Measurements from ENCODE around the gene TAF4. TPM values are rescaled to one million over a fixed set of nuclear protein-coding genes. Genes with fewer than 3 reads are reported as not detected.

TAF4 gene
- polyA plus RNA-seq, 4 donors, result 4.6 to 18.3 (median 7.9) TPM

DNA sequence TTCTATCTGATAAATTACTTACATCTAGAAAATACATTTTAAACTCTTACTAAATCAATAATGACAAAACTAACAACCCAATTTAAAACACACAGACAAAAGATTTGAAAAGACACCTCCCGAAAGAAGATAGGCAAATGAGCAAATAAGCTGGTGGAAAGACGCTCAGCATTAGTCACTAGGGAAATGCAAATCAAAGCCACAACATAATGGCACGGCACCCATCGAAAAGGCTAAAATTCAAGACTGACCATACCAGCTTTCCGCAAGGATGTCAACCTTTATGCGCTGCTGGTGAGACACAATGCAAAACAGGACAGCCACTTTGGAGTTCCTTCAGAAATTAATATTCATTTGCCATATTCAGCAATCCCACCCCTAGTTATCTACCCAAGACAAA is 25.9 kb downstream of the TAF4 start:
- no peak for FAIRE-seq
- Histone ChIP-seq H3K36me3 (ENCODE audit: control insufficient read depth in 3 of 3, insufficient read depth in 2 of 3, low read depth in 1 of 3, low read length in 3 of 3) (peaks cover 0 to 13% (median 0%) of the 10 kb centered on the region in 3 donors), H3K27me3 (ENCODE audit: control insufficient read depth in 3 of 3, insufficient read depth in 3 of 3, low read length in 3 of 3) (no peaks in the 10 kb centered on the region), H3K27ac (ENCODE audit: low read depth in 1 of 3, low read length in 2 of 3) (no peak overlapping the region), H3K4me3 (ENCODE audit: low read depth in 1 of 3, low read length in 3 of 3) (no peak overlapping the region), H3K9me3 (ENCODE audit: control insufficient read depth in 2 of 2, insufficient read depth in 1 of 2, low read depth in 1 of 2, low read length in 1 of 2) (peaks cover 0 to 7% of the 10 kb centered on the region in 2 donors), H3K4me1 (ENCODE audit: control insufficient read depth in 3 of 3, insufficient read depth in 2 of 3, low read depth in 1 of 3, low read length in 2 of 3) (no peaks in the 10 kb centered on the region)
- no peak for DNase-seq
- WGBS, 3 donors, result 85 to 88% (median 87%) methylated on average over 6 of the region's 6 CpGs

GRCh38 chr20:62032609-62033368 is 32.9 kb downstream of the TAF4 start:
- 75 to 82% (median 80%) methylated on average over 13 of the region's 13 CpGs for WGBS, 3 donors
- FAIRE-seq (no peak), DNase-seq (no peak)
- Histone ChIP-seq H3K9me3 (ENCODE audit: control insufficient read depth in 2 of 2, insufficient read depth in 1 of 2, low read depth in 1 of 2, low read length in 1 of 2) (peaks cover 0 to 7% of the 10 kb centered on the region in 2 donors), H3K27me3 (ENCODE audit: control insufficient read depth in 3 of 3, insufficient read depth in 3 of 3, low read length in 3 of 3) (no peaks in the 10 kb centered on the region), H3K4me3 (ENCODE audit: low read depth in 1 of 3, low read length in 3 of 3) (no peak overlapping the region), H3K4me1 (ENCODE audit: control insufficient read depth in 3 of 3, insufficient read depth in 2 of 3, low read depth in 1 of 3, low read length in 2 of 3) (no peaks in the 10 kb centered on the region), H3K36me3 (ENCODE audit: control insufficient read depth in 3 of 3, insufficient read depth in 2 of 3, low read depth in 1 of 3, low read length in 3 of 3) (no peaks in the 10 kb centered on the region), H3K27ac (ENCODE audit: low read depth in 1 of 3, low read length in 2 of 3) (no peak overlapping the region)

GRCh38 chr20:62031462-62032092 is 34.1 kb downstream of the TAF4 start:
- no peaks in the 10 kb centered on the region for H3K36me3 ChIP-seq (ENCODE audit: control insufficient read depth in 3 of 3, insufficient read depth in 2 of 3, low read depth in 1 of 3, low read length in 3 of 3)
- H3K27me3 ChIP-seq (ENCODE audit: control insufficient read depth in 3 of 3, insufficient read depth in 3 of 3, low read length in 3 of 3), result no peaks in the 10 kb centered on the region
- DNase-seq, result no peak
- 91 to 95% (median 92%) methylated on average over 15 of the region's 15 CpGs for WGBS, 3 donors
- H3K4me3 ChIP-seq (ENCODE audit: low read depth in 1 of 3, low read length in 3 of 3), result no peak overlapping the region
- peaks cover 0 to 3% of the 10 kb centered on the region in 2 donors for H3K9me3 ChIP-seq (ENCODE audit: control insufficient read depth in 2 of 2, insufficient read depth in 1 of 2, low read depth in 1 of 2, low read length in 1 of 2)
- H3K27ac ChIP-seq (ENCODE audit: low read depth in 1 of 3, low read length in 2 of 3), result no peak overlapping the region
- no peak for FAIRE-seq
- H3K4me1 ChIP-seq (ENCODE audit: control insufficient read depth in 3 of 3, insufficient read depth in 2 of 3, low read depth in 1 of 3, low read length in 2 of 3), result no peaks in the 10 kb centered on the region

DNA sequence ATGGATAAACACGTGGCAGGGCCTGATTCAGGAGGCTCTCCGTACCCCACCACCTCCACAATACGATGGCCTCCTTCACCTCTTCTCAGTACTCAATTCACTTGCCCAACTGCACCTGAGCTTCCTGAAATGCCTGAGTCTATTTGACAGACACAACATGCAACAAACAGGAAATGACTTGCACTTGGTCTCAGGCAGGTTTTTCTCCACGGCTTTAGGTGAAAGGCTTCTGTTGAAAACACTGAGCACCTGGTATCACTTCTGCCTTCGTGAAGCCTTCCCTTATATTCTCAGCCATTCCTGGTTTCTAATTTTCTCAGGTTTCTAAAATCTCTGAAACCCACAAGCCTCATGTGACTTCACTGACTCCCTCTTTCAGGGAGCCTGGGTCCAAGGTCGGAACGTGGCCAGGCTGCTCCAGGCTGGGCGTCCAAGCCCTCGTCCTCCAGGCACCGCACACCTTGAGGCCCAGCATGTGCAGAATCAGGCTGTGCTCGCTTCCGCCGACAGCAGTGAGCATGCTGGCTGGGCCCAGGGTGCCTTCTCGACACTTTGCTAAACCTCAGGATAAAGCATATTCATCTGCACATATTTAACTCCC is 34.7 kb downstream of the TAF4 start:
- Histone ChIP-seq H3K9me3 (ENCODE audit: control insufficient read depth in 2 of 2, insufficient read depth in 1 of 2, low read depth in 1 of 2, low read length in 1 of 2) (peaks cover 0 to 2% of the 10 kb centered on the region in 2 donors), H3K36me3 (ENCODE audit: control insufficient read depth in 3 of 3, insufficient read depth in 2 of 3, low read depth in 1 of 3, low read length in 3 of 3) (peaks cover 0 to 2% (median 0%) of the 10 kb centered on the region in 3 donors), H3K27ac (ENCODE audit: low read depth in 1 of 3, low read length in 2 of 3) (peak overlapping the region in 1 of 3 donors; percentile 47), H3K27me3 (ENCODE audit: control insufficient read depth in 3 of 3, insufficient read depth in 3 of 3, low read length in 3 of 3) (no peaks in the 10 kb centered on the region), H3K4me1 (ENCODE audit: control insufficient read depth in 3 of 3, insufficient read depth in 2 of 3, low read depth in 1 of 3, low read length in 2 of 3) (no peaks in the 10 kb centered on the region), H3K4me3 (ENCODE audit: low read depth in 1 of 3, low read length in 3 of 3) (no peak overlapping the region)
- FAIRE-seq, result no peak
- WGBS, 3 donors, result 66 to 70% (median 69%) methylated on average over 14 of the region's 14 CpGs
- peak in 1 of 2 donors; percentile 18 for DNase-seq

DNA sequence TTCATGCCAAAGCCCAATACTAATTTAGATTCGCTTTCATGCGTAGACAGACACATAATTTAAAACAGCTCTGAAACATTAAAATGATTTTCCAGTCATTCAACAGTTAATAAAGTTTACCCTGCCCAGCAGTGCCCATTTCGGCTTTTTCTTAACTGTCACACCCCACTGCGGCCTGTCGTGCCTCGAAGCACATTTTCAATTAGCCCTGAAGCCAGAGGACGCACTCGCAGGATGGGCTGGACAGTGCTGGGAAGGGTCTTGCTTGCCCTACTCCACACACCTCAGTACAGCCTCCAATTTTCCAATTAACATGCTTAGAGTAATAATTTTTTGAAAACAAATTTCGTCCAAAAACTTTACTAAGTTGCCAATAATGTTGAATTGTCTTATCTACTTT is 35.3 kb downstream of the TAF4 start:
- peaks cover 0 to 2% (median 0%) of the 10 kb centered on the region in 3 donors for H3K36me3 ChIP-seq (ENCODE audit: control insufficient read depth in 3 of 3, insufficient read depth in 2 of 3, low read depth in 1 of 3, low read length in 3 of 3)
- H3K27me3 ChIP-seq (ENCODE audit: control insufficient read depth in 3 of 3, insufficient read depth in 3 of 3, low read length in 3 of 3), result no peaks in the 10 kb centered on the region
- H3K27ac ChIP-seq (ENCODE audit: low read depth in 1 of 3, low read length in 2 of 3), result peak overlapping the region in 1 of 3 donors; percentile 47
- no peaks in the 10 kb centered on the region for H3K4me1 ChIP-seq (ENCODE audit: control insufficient read depth in 3 of 3, insufficient read depth in 2 of 3, low read depth in 1 of 3, low read length in 2 of 3)
- H3K4me3 ChIP-seq (ENCODE audit: low read depth in 1 of 3, low read length in 3 of 3), result no peak overlapping the region
- FAIRE-seq (no peak), DNase-seq (no peak)
- no peaks in the 10 kb centered on the region for H3K9me3 ChIP-seq (ENCODE audit: control insufficient read depth in 2 of 2, insufficient read depth in 1 of 2, low read depth in 1 of 2, low read length in 1 of 2)
- 90 to 92% (median 91%) methylated on average over 9 of the region's 9 CpGs for WGBS, 3 donors

GRCh38 chr20:62029949-62030348 is 35.7 kb downstream of the TAF4 start:
- Histone ChIP-seq H3K4me3 (ENCODE audit: low read depth in 1 of 3, low read length in 3 of 3) (no peak overlapping the region), H3K9me3 (ENCODE audit: control insufficient read depth in 2 of 2, insufficient read depth in 1 of 2, low read depth in 1 of 2, low read length in 1 of 2) (no peaks in the 10 kb centered on the region), H3K27me3 (ENCODE audit: control insufficient read depth in 3 of 3, insufficient read depth in 3 of 3, low read length in 3 of 3) (no peaks in the 10 kb centered on the region), H3K4me1 (ENCODE audit: control insufficient read depth in 3 of 3, insufficient read depth in 2 of 3, low read depth in 1 of 3, low read length in 2 of 3) (no peaks in the 10 kb centered on the region), H3K27ac (ENCODE audit: low read depth in 1 of 3, low read length in 2 of 3) (no peak overlapping the region), H3K36me3 (ENCODE audit: control insufficient read depth in 3 of 3, insufficient read depth in 2 of 3, low read depth in 1 of 3, low read length in 3 of 3) (peaks cover 0 to 2% (median 0%) of the 10 kb centered on the region in 3 donors)
- FAIRE-seq (no peak), DNase-seq (no peak)
- 95 to 98% (median 97%) methylated on average over 20 of the region's 20 CpGs for WGBS, 3 donors

GRCh38 chr20:62029296-62029695 is 36.4 kb downstream of the TAF4 start:
- 87 to 91% (median 90%) methylated on average over 15 of the region's 15 CpGs for WGBS, 3 donors
- no peaks in the 10 kb centered on the region for H3K9me3 ChIP-seq (ENCODE audit: control insufficient read depth in 2 of 2, insufficient read depth in 1 of 2, low read depth in 1 of 2, low read length in 1 of 2)
- peaks cover 0 to 2% (median 0%) of the 10 kb centered on the region in 3 donors for H3K36me3 ChIP-seq (ENCODE audit: control insufficient read depth in 3 of 3, insufficient read depth in 2 of 3, low read depth in 1 of 3, low read length in 3 of 3)
- no peaks in the 10 kb centered on the region for H3K4me1 ChIP-seq (ENCODE audit: control insufficient read depth in 3 of 3, insufficient read depth in 2 of 3, low read depth in 1 of 3, low read length in 2 of 3)
- H3K27ac ChIP-seq (ENCODE audit: low read depth in 1 of 3, low read length in 2 of 3), result no peak overlapping the region
- no peaks in the 10 kb centered on the region for H3K27me3 ChIP-seq (ENCODE audit: control insufficient read depth in 3 of 3, insufficient read depth in 3 of 3, low read length in 3 of 3)
- DNase-seq (no peak), FAIRE-seq (no peak)
- H3K4me3 ChIP-seq (ENCODE audit: low read depth in 1 of 3, low read length in 3 of 3), result no peak overlapping the region

GRCh38 chr20:62028384-62028783 is 37.3 kb downstream of the TAF4 start:
- no peak for FAIRE-seq
- H3K9me3 ChIP-seq (ENCODE audit: control insufficient read depth in 2 of 2, insufficient read depth in 1 of 2, low read depth in 1 of 2, low read length in 1 of 2), result no peaks in the 10 kb centered on the region

More at GRCh38 chr20:62028384-62028783, 37.3 kb downstream of the TAF4 start:
- WGBS, 3 donors, result 89 to 93% (median 91%) methylated on average over 14 of the region's 14 CpGs
- no peak overlapping the region for H3K27ac ChIP-seq (ENCODE audit: low read depth in 1 of 3, low read length in 2 of 3)
- no peak for DNase-seq
- no peak overlapping the region for H3K4me3 ChIP-seq (ENCODE audit: low read depth in 1 of 3, low read length in 3 of 3)
- no peaks in the 10 kb centered on the region for H3K27me3 ChIP-seq (ENCODE audit: control insufficient read depth in 3 of 3, insufficient read depth in 3 of 3, low read length in 3 of 3)
- no peaks in the 10 kb centered on the region for H3K4me1 ChIP-seq (ENCODE audit: control insufficient read depth in 3 of 3, insufficient read depth in 2 of 3, low read depth in 1 of 3, low read length in 2 of 3)
- peaks cover 0 to 2% (median 0%) of the 10 kb centered on the region in 3 donors for H3K36me3 ChIP-seq (ENCODE audit: control insufficient read depth in 3 of 3, insufficient read depth in 2 of 3, low read depth in 1 of 3, low read length in 3 of 3)

Measured in small intestine (tissue), 7 donors.